Neuron (in vitro differentiated cells): ENCODE measurements around the gene TAF11L11.
"Not testable (repeated sequence)": the region's sequence is repeated elsewhere in the genome, so short reads cannot be mapped to it uniquely, and the experiment has no call there.

ENCODE experiments used
- H2AFZ ChIP-seq: one replicate; pipeline ENCODE4 v1.6.1; 2013; ENCODE audit warnings: low read depth, mild to moderate bottlenecking, inconsistent platforms, low read length, moderate library complexity
- H3K27me3 ChIP-seq: one replicate; pipeline ENCODE4 v1.6.1; 2013; ENCODE audit warnings: low read length; ENCODE audit not compliant: insufficient read depth
- H3K36me3 ChIP-seq: one replicate; pipeline ENCODE4 v1.6.1; 2013; ENCODE audit warnings: low read length; ENCODE audit not compliant: insufficient read depth
- H3K4me1 ChIP-seq: one replicate; pipeline ENCODE4 v1.6.1; 2013; ENCODE audit warnings: low read length; ENCODE audit not compliant: insufficient read depth
- H3K4me3 ChIP-seq: 2 replicates; pipeline ENCODE4 v1.5.1; 2013; ENCODE audit warnings: mild to moderate bottlenecking, low read length, moderate library complexity
- H3K9me3 ChIP-seq: one replicate; pipeline ENCODE4 v1.6.1; 2013; ENCODE audit warnings: low read length

TAF11L11 gene

DNA sequence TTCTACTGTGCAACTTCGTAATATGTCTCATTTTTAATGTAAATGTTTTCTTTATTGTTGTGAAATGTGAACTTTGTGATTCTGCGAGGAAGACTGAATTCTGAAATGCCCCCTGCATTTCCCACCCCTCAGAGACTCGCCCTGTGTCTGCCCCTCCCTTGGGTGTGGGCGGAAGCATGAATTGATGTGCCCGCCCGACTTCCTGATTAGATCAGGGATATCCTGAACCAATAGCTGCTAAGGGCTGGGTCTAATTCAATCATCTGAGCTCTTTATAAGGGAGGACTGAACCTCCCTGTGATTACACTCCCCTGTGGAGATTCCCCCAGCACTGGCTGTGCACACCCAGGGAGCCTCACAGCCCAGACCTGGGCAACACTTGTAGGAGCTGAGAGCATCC, at the start of gene TAF11L11:
Gene TAF11L11 (plus strand): TSS at position 304 of the 400 bp plus-strand sequence.
- H3K27me3 ChIP-seq, H3K36me3 ChIP-seq, H2AFZ ChIP-seq, H3K4me3 ChIP-seq, H3K4me1 ChIP-seq, H3K9me3 ChIP-seq: not testable (repeated sequence)

- H3K9me3 ChIP-seq, H2AFZ ChIP-seq, H3K36me3 ChIP-seq, H3K27me3 ChIP-seq, H3K4me1 ChIP-seq, H3K4me3 ChIP-seq: not testable (repeated sequence)
Observed at GRCh38 chr5:17585658-17586057, 18.3 kb upstream of the TAF11L11 start, which contains the start of gene TAF11L7. TSS of gene TAF11L7 (minus strand) at chr5:17585758.

- H3K4me3 ChIP-seq, H3K4me1 ChIP-seq, H2AFZ ChIP-seq, H3K27me3 ChIP-seq, H3K9me3 ChIP-seq, H3K36me3 ChIP-seq: not testable (repeated sequence)
Observed at GRCh38 chr5:17590860-17591259, 13.1 kb upstream of the TAF11L11 start, which contains the start of gene TAF11L8. TSS of gene TAF11L8 (minus strand) at chr5:17590960.

DNA sequence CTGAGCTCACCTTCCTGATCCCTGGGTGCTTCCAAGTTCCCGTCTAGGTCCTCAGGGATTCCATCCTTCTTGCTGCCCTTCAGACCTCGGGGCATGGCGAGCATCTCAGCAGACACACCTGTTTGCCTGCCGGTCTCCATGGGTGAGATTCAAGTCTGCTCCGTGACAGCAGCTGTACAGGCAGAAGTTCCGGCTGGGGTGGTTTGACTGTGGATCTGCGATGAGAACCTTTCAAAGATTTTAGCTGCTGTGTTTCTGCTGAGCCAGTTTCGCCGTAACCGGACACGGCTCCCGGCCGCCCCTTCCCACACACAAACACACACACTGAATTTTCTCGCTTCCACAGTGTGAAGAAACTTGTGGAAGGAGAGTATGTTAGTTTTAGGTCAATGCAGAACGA, 9.7 kb upstream of the TAF11L11 start, which contains the start of gene TAF11L9:
Gene TAF11L9 (minus strand): TSS at position 140 of the 400 bp plus-strand sequence.
- not testable (repeated sequence) for H2AFZ ChIP-seq, H3K36me3 ChIP-seq, H3K9me3 ChIP-seq, H3K4me1 ChIP-seq, H3K27me3 ChIP-seq, H3K4me3 ChIP-seq

GRCh38 chr5:17597728-17598127, 6.3 kb upstream of the TAF11L11 start, which contains the start of gene TAF11L10:
TSS of gene TAF11L10 (minus strand) at chr5:17597828.
- not testable (repeated sequence) for H3K36me3 ChIP-seq, H3K4me1 ChIP-seq, H3K27me3 ChIP-seq, H3K4me3 ChIP-seq, H3K9me3 ChIP-seq, H2AFZ ChIP-seq

DNA sequence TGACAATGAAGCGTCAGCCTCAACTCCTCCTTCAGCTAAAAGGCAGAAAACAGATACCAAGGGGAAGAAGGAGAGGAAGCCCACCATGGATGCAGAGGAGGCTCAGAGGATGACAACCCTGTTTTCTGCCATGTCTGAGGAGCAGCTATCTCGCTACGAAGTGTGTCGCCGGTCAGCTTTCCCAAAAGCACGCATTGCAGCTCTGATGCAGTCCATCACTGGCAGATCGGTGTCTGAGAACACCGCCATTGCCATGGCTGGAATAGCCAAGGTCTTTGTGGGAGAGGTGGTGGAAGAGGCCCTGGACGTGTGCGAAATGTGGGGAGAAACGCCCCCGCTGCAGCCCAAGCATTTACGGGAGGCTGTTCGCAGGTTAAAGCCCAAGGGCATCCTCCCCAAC, 968 bp downstream of the TAF11L11 start:
- Histone ChIP-seq H3K36me3 (no peaks in the 10 kb centered on the region), H3K27me3 (no peaks in the 10 kb centered on the region), H3K4me1 (no peaks in the 10 kb centered on the region), H3K4me3 (no peak overlapping the region), H3K9me3 (no peaks in the 10 kb centered on the region), H2AFZ (no peak overlapping the region)

DNA sequence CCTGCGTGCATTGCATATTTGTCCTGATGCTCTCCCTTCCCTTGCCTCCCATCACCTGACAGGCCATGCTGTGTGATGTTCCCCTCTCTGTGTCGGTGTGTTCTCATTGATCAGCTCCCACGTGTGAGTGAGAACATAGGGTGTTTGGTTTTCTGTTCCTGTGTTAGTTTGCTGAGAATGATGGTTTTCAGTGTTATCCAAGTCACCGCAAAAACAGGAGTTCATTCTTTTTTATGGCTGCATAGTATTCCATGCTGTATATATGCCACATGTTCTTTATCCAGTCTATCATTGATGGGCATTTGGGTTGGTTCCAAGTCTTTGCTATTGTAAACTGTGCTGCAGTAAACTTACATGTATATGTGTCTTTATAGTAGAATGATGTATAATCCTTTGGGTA, 3.5 kb downstream of the TAF11L11 start:
- not testable (repeated sequence) for H2AFZ ChIP-seq, H3K4me1 ChIP-seq, H3K9me3 ChIP-seq, H3K27me3 ChIP-seq, H3K4me3 ChIP-seq, H3K36me3 ChIP-seq

- not testable (repeated sequence) for H3K9me3 ChIP-seq, H3K27me3 ChIP-seq, H3K4me3 ChIP-seq, H3K36me3 ChIP-seq, H2AFZ ChIP-seq, H3K4me1 ChIP-seq
Observed at GRCh38 chr5:17610092-17610491, 6.1 kb downstream of the TAF11L11 start, which contains the start of gene TAF11L12. TSS of gene TAF11L12 (plus strand) at chr5:17610392.

GRCh38 chr5:17614872-17615605, 11.1 kb downstream of the TAF11L11 start:
- Histone ChIP-seq H3K9me3 (no peaks in the 10 kb centered on the region), H3K4me3 (no peak overlapping the region), H3K4me1 (no peaks in the 10 kb centered on the region), H2AFZ (no peak overlapping the region), H3K36me3 (no peaks in the 10 kb centered on the region), H3K27me3 (no peaks in the 10 kb centered on the region)

DNA sequence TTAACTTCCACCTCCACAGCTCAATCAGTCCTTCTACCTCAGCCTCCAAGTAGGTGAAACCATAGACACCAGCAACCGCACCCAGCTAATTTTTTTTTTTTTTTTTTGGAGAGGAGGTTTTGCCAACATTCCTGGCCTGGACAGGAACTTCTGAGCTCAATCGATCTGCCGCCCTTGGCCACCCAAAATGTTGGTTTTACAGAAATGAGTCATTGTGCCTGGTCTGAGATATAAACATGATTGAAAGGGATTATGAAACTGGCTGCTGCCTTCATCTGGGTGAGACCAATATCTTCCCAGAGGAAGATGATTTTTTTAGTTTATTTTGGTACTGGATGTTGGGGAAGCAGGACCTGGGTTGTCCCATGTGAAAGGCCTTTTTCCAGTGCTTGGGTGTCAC, 15.4 kb downstream of the TAF11L11 start:
- no peaks in the 10 kb centered on the region for H3K36me3 ChIP-seq
- H3K4me1 ChIP-seq = no peaks in the 10 kb centered on the region
- H3K27me3 ChIP-seq = no peaks in the 10 kb centered on the region
- H2AFZ ChIP-seq = no peak overlapping the region
- H3K9me3 ChIP-seq = no peaks in the 10 kb centered on the region
- H3K4me3 ChIP-seq = no peak overlapping the region

GRCh38 chr5:17620627-17621026, 16.6 kb downstream of the TAF11L11 start:
- no peaks in the 10 kb centered on the region for H3K27me3 ChIP-seq
- no peaks in the 10 kb centered on the region for H3K9me3 ChIP-seq
- no peak overlapping the region for H2AFZ ChIP-seq
- no peaks in the 10 kb centered on the region for H3K4me1 ChIP-seq
- no peaks in the 10 kb centered on the region for H3K36me3 ChIP-seq
- no peak overlapping the region for H3K4me3 ChIP-seq

- no peaks in the 10 kb centered on the region for H3K36me3 ChIP-seq
- H2AFZ ChIP-seq = no peak overlapping the region
- H3K27me3 ChIP-seq = no peaks in the 10 kb centered on the region
- H3K4me1 ChIP-seq = no peaks in the 10 kb centered on the region
- no peaks in the 10 kb centered on the region for H3K9me3 ChIP-seq
- no peak overlapping the region for H3K4me3 ChIP-seq
Observed at GRCh38 chr5:17625686-17626085, 21.7 kb downstream of the TAF11L11 start.

GRCh38 chr5:17631788-17632187, 27.8 kb downstream of the TAF11L11 start, which contains the start of gene TAF11L13:
TSS of gene TAF11L13 (plus strand) at chr5:17632088.
- not testable (repeated sequence) for H3K4me3 ChIP-seq, H3K4me1 ChIP-seq, H2AFZ ChIP-seq, H3K9me3 ChIP-seq, H3K36me3 ChIP-seq, H3K27me3 ChIP-seq

DNA sequence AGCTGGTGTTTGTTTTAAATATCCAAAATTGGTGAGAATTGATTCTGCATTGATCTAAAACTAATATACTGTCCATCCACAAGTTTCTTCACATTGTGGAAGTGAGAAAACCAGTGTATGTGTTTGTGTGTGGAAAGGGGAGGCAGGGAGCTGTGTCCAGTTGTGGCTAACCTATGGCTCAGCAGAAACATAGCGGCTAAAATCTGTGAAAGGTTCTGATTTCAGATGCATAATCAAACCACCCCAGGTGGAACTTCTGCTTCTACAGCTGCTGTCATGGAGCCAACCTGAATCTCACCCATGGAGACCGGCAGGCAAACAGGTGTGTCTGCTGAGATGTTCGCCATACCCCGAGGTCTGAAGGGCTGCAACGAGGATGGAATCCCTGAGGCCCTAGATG, 30.2 kb downstream of the TAF11L11 start, which contains the start of gene TAF11L14:
Gene TAF11L14 (plus strand): TSS at position 301 of the 400 bp plus-strand sequence.
- no peaks in the 10 kb centered on the region for H3K4me1 ChIP-seq
- H3K9me3 ChIP-seq = no peaks in the 10 kb centered on the region
- no peaks in the 10 kb centered on the region for H3K36me3 ChIP-seq
- no peaks in the 10 kb centered on the region for H3K27me3 ChIP-seq
- H2AFZ ChIP-seq = no peak within 1 kb of the TSS
- H3K4me3 ChIP-seq = no peak within 1 kb of the TSS
